HG02642 (cell line): ENCODE results near the gene SLC25A11.

ENCODE experiments used
- ATAC-seq: cut with Tn5 transposase; IDR thresholded peaks from one replicate; pipeline ENCODE4 v1.9.1; 2021; ENCODE audit warnings: mild to moderate bottlenecking; ENCODE audit not compliant: unreplicated experiment, poor library complexity

The SLC25A11 gene

GRCh38 chr17:4966844-4967538 lies 27.1 kb upstream of the SLC25A11 start:
- ATAC-seq: peak; percentile 85

GRCh38 chr17:4965311-4965986 lies 25.6 kb upstream of the SLC25A11 start:
- no peak for ATAC-seq

GRCh38 chr17:4960279-4960922 lies 20.6 kb upstream of the SLC25A11 start:
- no peak for ATAC-seq

GRCh38 chr17:4959261-4959965 lies 19.6 kb upstream of the SLC25A11 start:
- ATAC-seq: no peak

GRCh38 chr17:4958102-4958501 lies 18.3 kb upstream of the SLC25A11 start:
- no peak for ATAC-seq

GRCh38 chr17:4956493-4957061 lies 16.7 kb upstream of the SLC25A11 start:
- no peak for ATAC-seq

- no peak for ATAC-seq
These were observed 15.2 kb upstream of the SLC25A11 start for GRCh38 chr17:4955091-4955490.

- no peak for ATAC-seq
These were observed 13.7 kb upstream of the SLC25A11 start for GRCh38 chr17:4953451-4953961.

- no peak for ATAC-seq
These were observed 11.6 kb upstream of the SLC25A11 start for GRCh38 chr17:4951486-4951885.

- no peak for ATAC-seq
These were observed 10.9 kb upstream of the SLC25A11 start, which contains the start of gene ENO3 for GRCh38 chr17:4950746-4951204. Gene ENO3, plus strand, starts transcription at chr17:4951119. Its CDS starts 711 bp downstream, at chr17:4951830.

- ATAC-seq: peak; percentile 8
These were observed 10.4 kb upstream of the SLC25A11 start for GRCh38 chr17:4950075-4950745.

- ATAC-seq: peak; percentile 26
These were observed 9.7 kb upstream of the SLC25A11 start for GRCh38 chr17:4949321-4950074.

- peak; percentile 40 for ATAC-seq
These were observed 9.1 kb upstream of the SLC25A11 start for GRCh38 chr17:4948931-4949320.

GRCh38 chr17:4948166-4948930 lies 8.5 kb upstream of the SLC25A11 start, which contains the start of gene PFN1:
Gene PFN1, minus strand, starts transcription at chr17:4948530. Its CDS starts 136 bp downstream, at chr17:4948394.
- ATAC-seq: peak; percentile 25

- peak; percentile 19 for ATAC-seq
These were observed 7.7 kb upstream of the SLC25A11 start for GRCh38 chr17:4947411-4948165.

GRCh38 chr17:4947010-4947410 lies 7.2 kb upstream of the SLC25A11 start:
- no peak for ATAC-seq

GRCh38 chr17:4946312-4946976 lies 6.6 kb upstream of the SLC25A11 start:
- no peak for ATAC-seq
